SH-SY5Y (cell line): ENCODE measurements around the gene CDH22.

Experiments used
- GATA2 ChIP-seq: IDR thresholded peaks from 2 replicates; pipeline ENCODE4 v1.6.1; 2011; ENCODE audit warnings: mild to moderate bottlenecking, low read depth, low read length
- GATA3 ChIP-seq: IDR thresholded peaks from 2 replicates; pipeline ENCODE4 v1.6.1; 2011; ENCODE audit warnings: low read depth, mild to moderate bottlenecking, low read length, moderate library complexity

- TF ChIP-seq GATA2 (no peak), GATA3 (no peak)
Measured at GRCh38 chr20:46277602-46278001, 30.7 kb downstream of the CDH22 start.
